KBM-7 (cell line): ENCODE data around the gene PLCB1.
A peak's percentile ranks its signal among the peaks of the same experiment; 100 is the strongest.
"Not testable (repeated sequence)": the region's sequence is repeated elsewhere in the genome, so short reads cannot be mapped to it uniquely, and the experiment has no call there.

Experiments used
- DNase-seq: peaks from one replicate; pipeline ENCODE4 v3.0.0-alpha.2; 2015
- in situ Hi-C: fragments of 300-500 bp; cut with MboI; formaldehyde crosslinking; loops from 2 replicates; pipeline ENCODE4 v1.14.3; 2020; ENCODE audit warnings: low sequenced_read_pairs, low pct_unique_long_range_greater_than_20kb, mixed read lengths

Gene PLCB1

DNA sequence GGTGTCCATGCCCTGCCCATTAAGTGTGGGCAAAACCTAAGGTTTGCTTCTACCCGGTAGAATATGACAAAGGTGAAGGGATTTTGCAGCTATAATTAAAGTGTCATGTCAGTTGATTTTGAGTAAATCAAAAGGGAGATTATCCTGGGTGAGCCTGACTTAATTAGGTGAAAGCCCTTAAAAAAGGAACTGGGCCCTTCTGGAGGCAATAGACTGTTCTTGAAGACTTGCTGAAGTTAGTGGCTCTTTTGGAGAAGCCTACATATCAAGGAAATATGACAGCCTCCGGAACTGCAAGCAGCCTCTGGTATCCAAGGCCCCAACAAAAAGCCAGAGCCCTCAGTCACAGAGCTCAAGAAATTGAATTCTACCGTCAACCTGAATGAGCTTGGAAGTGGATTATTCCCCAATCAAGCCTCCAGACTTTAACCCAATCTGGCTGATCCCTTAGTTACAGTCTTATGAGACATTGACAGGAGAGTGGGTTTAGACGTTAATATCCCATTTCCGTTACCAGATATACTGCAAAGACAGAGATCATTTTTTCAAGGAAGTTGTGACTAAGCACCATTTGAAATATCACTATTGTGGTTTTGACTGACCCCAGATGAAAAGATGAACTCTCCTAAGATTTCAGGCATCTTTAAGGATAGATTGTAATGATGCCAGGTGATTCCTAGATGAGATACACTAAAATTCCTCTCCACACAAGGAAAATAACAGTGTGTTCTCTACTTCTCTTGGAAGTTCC lies 303.4 kb downstream of the PLCB1 start:
- in situ Hi-C loops, result no loop called here
- DNase-seq, result peak; percentile 13

DNA sequence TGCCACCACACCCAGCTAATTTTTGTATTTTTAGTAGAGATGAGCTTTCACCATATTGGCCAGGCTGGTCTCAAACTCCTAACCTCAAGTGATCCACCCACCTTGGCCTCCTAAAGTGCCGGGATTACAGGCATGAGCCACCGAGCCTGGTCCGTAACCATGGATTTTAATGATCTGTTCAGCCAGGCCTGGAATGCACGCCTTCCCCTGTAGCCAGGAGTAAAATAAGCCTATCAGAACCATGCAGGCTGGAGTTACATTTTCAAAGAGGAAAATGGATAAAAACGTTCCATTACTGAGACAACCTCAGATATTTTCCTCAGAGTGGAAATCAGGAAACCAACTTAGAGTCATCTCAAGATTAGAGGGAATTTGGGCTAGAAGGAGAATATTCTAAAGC lies 304.9 kb downstream of the PLCB1 start:
- in situ Hi-C loops, DNase-seq: not testable (repeated sequence)

DNA sequence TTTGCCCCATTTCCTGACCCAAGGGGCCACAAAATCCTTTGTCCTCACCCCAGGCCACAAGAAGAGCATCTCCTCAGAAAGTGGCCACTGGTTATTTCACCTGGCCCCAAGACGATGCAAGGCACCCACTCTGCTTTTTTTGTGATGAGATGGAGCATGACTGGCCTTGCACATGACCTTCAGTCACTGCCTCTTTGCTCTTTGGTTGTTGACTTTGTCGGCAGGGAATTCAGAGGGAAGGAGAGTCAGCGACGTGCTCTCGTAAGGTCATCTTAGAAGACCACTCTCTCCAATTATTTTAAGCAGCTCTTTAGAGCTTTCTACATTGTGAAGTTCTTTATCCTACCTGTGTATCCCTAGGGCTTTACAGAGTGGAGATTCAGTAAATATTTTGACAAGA lies 306.7 kb downstream of the PLCB1 start:
- in situ Hi-C loops, result no loop called here
- DNase-seq, result no peak

DNA sequence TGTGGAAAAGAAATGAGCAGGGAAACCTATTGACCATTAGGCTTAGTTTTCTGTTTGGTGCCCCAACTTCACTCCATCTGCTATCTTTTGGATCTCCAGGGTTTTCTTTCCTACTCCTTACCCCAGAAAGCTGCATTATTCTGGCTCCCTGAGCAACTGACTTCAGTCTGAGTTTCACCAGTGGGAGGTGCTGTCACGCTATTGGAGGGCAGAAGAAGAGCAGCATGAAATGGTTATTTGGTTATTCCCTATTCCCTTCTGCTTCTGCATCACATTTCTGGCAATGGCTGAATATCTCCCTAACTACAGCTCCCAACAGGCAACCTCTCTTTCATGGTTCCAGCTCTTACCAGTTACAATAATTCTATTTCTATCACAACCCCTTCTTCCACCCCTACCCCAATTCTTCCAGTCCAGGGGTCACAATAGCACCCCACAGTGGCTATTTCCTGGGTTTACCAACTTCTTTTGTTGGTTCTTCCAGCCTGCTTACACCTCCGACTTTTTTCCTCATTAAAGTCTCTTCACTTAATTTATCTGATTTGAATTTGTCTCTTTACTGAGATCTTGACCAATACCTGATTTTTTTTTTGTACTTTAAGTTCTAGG lies 311.5 kb downstream of the PLCB1 start:
- in situ Hi-C loops, result no loop called here
- DNase-seq, result peak; percentile 13

DNA sequence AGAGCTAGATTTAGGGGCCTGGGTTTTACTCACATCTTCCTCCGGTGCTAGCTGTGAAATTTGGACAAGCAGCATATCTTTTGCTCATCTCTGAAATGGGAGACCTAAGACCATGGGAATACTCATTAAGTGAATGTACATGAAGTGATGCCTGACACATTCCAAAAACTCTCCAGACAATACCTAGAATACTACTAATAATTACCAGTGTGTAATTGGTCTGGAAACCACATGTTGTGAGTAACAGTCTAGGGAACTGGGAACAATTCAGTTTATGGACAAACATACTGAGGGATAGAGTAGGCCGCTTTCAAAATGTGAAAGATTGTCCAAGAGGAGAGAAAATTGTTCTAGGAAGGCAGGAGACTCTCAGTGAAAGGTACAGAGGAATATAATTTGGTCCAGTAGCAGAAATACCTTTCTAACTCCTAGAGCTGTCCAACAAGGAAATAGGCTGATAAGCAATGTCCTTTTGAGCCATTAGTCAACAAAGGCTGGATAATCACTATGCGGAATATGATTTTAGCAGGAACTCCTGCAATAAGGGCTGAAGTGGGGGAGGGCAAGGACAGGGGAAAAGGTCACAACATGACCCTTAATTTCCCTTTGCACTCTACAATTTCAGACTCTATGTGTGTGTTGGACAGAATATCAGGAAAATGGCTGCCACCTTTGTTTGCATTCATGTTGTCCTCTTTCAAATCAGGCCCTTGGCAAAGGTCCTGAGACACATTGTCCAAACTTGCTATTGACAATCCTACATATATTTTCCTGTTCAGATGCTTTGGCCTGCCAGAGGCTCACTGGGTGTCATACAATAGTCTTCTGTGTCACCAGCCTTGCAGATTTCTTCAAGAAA lies 315.4 kb downstream of the PLCB1 start:
- in situ Hi-C loops, result no loop called here

DNA sequence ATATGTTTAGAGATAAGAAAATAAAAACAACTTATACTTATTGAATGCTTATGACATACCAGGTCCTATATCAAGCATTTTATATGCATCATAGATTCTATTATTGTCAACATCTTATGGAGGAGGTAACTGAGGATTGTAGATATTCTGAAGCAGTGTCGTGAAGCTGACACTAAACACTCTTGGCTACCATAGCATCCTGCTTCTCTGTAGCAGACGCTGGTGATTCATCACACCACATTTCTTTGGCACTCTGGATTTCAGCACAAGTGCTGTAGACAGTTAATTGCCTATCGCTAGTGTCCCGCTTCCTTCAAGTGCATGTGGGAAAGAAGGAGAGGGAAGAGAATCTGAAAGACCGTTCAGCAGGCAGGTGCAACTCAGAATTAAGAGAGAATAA lies 317.1 kb downstream of the PLCB1 start:
- no peak for DNase-seq
- in situ Hi-C loops, result no loop called here

More for the DNA sequence above, 315.4 kb downstream of the PLCB1 start:
- no peak for DNase-seq

DNA sequence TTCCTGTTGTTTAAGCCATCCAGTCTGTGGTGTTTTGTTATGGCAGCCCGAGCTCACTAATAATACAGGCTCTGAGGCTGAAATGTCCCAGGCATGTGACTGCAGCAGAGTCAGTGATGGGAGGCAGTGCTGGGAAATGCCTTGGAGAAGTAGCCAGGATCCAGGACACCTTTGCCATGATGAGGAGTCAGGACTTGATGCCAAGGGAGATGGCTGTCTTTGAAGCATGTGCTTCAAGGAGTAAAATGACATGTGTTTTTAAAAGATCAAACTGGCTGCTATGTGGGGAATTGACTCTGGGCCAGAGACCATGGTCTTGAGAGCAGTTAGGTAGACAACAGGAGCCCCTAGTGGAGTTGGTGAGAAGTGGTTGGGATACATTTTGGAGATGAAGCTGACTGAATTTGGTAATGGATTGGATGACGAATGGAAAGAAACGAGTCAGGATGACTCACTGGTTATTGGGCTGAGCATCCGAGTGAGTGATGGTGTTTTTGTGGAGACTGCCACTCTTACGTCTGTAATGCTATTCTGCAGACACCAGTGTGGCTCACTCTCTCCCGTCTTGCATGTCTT lies 322.2 kb downstream of the PLCB1 start:
- peak; percentile 57 for DNase-seq
- in situ Hi-C loops, result no loop called here

DNA sequence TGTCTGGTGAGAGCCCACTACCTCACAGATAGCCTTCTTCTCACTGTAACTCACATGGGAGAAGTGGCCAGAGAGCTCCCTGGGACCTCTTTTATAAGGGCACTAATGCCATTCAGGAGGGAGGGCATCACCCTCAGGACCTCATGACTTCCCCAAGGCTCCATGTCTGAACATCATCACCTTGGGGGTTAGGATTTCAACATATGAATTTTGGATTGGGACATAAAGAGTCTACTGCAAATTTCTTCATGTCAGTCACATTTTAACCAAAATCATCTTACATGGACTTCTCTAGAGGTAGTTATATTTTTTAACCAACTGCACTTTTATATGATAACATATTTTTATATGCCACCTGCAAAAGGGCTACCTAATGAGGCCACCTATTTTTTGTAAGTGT lies 324.7 kb downstream of the PLCB1 start:
- in situ Hi-C loops, result no loop called here
- no peak for DNase-seq

DNA sequence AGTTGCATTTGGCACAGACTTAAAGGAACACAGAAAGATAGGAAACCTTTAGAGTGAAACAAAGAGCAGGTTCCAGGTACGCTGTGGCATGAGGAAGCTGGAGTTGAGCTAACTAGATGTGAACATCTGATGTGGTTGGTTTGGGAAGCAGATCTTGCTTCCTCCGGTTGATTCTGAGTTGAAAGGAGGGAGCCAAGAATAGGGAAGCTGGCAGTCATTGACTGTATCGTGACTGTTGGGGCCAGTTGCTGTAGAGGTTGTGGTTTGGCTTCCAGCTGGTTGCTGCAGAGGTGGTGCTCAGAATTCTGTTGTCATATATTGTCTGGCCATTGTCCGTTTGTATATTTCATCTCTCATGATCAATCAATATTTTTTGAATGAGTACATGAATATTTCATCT lies 325.9 kb downstream of the PLCB1 start:
- in situ Hi-C loops, result no loop called here
- peak; percentile 83 for DNase-seq

DNA sequence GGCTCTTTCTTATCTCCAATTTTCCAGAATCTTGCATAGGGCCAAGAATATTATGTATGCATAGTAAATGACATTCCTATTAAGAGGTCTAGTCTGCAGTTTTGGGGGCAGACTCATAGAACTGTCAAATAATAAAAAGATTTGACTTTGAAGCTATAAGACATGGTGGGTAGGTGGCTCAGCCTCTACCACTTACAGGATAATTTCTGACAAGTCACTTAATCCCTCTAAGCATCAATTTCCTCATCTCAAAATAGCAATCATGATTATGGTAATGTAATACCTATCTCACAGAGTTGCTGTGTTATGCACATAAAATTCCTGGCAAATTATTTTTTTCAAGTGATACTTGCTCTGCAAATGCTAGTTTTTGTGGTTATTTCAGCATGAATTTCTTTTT lies 329.1 kb downstream of the PLCB1 start:
- no peak for DNase-seq
- in situ Hi-C loops, result no loop called here

DNA sequence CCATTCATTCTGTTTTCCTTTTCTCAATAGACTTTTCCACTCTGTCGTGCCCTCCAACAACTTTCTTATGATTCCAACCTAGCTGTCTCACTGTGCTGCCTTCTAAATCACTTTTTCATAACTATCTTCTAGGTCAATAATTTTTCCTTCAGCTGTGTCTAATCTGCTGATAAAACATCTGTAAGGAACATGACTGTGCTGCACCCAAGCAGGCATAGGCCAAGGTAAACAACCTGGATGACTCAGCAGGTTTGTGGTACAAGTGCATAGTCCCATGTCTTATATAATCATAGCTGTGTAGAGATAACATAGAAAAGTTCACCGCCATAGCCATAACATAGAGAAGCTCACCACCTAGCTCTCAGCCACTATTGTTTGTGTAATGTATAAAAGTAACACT lies 332.3 kb downstream of the PLCB1 start:
- DNase-seq, result no peak
- in situ Hi-C loops, result no loop called here

DNA sequence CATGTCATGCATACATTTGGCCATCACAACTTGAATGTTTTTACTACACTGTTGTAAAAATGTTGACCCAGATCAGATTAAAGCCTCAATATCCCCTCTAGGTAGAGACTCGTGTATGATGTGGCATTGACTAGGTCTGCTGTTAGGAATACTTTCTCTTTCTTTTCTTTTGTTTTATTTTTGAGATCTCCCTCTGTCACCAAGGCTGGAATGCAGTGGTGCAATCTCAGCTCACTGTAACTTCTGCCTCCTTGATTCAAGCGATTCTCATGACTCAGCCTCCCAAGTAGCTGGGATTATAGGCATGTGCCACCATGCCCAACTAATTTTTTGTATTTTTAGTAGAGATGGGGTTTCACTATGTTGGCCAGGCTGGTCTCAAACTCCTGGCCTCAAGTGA lies 334.7 kb downstream of the PLCB1 start:
- DNase-seq, in situ Hi-C loops: not testable (repeated sequence)

DNA sequence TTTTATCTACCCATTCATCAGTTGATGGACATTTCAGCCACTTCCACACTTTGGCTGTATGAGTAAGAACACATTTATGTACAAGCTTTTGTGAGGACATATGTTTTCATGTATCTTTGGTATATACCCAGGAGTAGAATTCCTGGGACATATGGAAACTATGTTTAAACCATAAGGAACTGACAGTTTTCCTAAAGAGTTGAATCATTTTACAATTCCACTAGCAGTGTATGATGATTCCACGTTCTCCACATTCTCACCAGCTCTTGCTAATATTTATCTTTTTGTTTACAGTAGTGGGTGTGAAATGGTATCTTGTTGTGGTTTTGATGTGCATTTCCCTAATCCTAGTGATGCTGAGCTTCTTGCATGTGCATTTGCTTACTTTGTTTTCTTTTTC lies 338.1 kb downstream of the PLCB1 start:
- in situ Hi-C loops, result no loop called here
- DNase-seq, result no peak

DNA sequence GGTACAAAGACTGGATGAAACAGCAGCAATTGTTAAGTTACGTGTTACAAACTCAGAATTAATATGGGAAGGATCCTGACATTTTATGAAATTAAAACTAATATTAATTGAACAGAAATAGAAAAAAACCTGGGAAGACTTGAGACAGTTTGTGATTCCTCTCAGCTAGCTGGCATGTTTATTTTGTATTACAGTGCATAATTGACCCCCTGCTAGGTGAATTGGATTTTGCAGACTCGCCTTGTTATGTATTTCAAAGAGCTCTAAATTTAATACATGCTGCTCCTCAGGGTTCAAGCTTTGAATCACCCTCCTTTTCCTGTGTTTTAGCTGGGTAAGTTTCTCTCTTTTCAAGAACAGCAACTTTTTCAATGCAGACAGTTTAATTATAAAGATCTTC lies 339.4 kb downstream of the PLCB1 start:
- in situ Hi-C loops, result no loop called here

DNA sequence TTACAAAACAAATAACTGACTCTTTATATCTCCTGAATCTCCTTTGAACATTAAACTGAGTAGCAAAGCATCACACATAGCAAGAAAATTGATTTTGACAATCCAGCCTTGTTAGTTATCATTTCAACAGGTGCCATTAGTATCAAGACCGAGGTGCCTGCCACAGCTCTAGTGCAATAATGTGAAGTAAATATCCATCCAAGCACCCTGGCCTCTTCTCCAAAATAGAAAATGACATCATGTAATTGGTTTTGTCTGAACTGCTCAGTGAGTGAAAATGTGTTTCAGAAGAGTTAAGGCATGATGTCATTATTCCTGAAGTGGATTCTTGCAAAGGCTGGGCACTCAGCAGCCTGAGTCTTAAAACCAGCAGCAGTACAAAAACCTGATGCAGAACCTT lies 341.4 kb downstream of the PLCB1 start:
- DNase-seq, result no peak
- in situ Hi-C loops, result no loop called here

More for the DNA sequence above, 339.4 kb downstream of the PLCB1 start:
- DNase-seq, result no peak

DNA sequence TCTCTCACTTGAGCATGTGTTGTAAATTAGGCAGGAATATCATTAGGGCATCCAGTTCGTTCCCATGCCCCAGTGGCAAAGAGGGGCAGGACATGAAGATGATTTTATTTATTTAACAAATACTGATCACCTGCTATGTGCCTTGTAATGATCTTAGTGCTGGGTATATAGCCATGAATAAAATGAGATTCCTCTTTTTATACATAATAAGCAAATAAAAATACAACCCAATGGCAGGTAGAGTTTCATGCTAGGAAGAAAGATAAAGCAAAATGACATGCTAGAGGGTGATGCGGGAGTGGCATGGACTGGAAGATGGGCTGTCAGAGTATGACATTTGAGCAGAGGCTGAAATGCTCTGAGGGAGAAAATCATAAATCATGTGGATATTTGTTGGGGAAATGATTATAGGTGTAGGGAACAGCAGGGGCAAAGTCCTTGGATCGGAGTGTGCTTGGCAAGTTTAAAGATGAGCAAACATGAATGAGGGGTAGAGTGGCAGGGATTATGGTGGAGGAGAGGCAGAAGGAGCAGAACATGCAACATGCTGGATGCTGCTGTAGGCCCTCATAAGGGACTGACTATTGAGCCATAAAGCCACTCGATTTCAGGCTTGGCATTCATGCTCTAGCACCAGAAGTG lies 342.1 kb downstream of the PLCB1 start:
- no peak for DNase-seq
- in situ Hi-C loops, result no loop called here

DNA sequence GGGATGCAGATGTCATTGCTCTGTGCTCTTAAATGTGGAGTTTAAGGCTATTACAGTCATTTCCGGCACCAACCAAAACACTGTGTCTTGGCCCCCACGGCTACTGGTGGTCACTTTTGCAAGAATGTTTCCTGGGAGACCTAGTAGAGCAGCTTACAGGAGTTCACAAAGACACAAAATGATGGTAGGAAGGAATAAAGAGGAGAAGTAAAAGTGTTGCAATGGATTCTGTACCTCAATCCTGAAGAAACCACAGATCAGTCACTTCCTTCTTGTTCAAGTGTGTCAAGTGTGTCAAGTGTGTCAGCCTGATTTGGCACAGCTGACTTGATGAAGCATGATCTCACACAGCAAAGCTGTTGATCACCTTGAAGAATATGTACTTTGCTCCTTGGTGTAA lies 344.0 kb downstream of the PLCB1 start:
- DNase-seq, result peak; percentile 16
- in situ Hi-C loops, result no loop called here

DNA sequence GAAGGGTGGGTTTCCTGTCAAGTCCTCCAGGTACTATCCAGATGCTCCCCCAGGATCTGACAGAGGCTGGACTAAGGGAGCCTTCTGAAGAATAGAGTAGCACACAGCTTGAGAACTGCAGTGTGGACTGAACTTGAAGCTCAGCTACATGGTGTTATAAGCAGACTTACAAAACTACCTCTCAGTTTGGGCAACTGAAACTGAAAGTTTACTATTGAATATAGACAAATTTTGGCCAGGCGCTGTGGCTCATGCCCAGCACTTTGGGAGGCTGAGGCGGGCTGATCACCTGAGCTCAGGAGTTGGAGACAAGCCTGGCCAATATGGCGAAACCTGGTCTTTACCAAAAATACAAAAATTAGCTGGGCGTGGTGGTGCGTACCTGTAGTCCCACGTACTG lies 348.5 kb downstream of the PLCB1 start:
- in situ Hi-C loops, result no loop called here
- no peak for DNase-seq

DNA sequence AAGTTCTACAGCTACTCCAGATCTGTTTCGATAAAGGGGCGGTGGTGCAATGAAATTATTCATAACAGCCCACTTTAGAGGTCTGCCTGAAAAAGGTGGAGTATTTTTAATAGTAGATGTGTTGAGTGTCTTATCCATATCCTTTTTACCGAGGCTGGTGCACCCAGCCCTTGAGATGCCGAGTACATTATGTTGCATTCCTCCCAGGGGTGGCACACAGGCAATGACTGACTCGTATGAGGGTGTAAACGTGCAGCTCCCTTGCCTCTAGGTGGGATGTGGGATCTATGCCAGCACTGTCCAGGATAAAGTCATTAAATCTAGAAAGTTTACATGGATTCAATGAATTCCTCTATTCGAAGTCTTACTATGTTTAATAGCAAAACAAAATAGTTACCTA lies 355.6 kb downstream of the PLCB1 start:
- in situ Hi-C loops, result no loop called here

More for the DNA sequence above, 355.6 kb downstream of the PLCB1 start:
- DNase-seq, result no peak
